Measurements from ENCODE around the gene MAN1A1.
"Not testable (repeated sequence)": the region's sequence is repeated elsewhere in the genome, so short reads cannot be mapped to it uniquely, and the experiment has no call there.

MAN1A1 gene

GRCh38 chr6:119297049-119297448 lies 52.5 kb downstream of the MAN1A1 start:
- no peak for DNase-seq

DNA sequence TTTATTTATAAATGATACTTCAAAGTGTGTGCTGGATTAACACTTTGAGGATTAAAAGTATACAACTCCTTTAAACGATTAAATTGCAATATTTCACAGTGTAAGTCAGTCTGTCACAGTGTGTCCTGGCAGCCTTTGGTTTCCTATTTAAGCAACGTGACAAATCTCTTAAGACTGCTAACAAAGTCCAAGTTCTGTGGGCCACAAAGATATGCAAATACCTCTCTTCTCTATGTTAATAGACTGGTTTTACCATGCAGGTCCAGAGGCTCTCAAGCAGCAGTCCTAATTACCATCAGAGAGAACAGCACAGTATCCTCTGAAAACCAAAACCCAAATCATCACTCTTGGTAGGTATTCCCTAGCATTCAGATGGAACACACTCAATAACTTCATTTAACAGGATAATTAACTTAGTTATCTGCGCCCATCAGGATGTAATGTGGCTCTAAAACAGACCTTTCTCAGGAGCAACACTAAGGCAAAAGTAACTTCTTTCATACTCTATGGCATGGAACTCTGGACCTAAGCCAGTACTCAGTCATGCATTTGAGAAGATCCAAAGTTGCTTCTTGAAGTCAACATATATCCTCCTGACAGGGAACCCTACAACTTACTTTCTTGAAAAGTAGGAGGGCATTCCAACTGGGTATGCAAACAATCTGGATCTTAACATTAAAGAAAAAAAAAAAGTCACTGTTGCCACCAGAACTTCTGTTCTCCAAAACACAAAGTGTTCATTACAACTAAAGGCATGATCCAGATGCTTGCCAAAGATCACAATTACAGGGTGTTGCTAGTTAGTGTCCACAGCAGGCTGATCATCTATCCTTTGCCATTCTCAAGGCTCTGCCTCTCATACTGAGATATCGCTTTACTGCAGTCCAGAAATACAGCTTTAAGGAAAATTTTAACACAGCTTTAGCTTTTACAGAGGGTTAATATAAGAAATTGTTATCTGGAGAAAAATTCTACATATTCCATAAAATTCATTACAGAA lies 53.2 kb downstream of the MAN1A1 start:
- no peak for DNase-seq

- DNase-seq, result no peak
Measured at GRCh38 chr6:119294984-119295383, 54.6 kb downstream of the MAN1A1 start.

- DNase-seq, result not testable (repeated sequence)
Measured at GRCh38 chr6:119291060-119291459, 58.5 kb downstream of the MAN1A1 start.

- DNase-seq, result no peak
Measured at GRCh38 chr6:119290306-119290705, 59.3 kb downstream of the MAN1A1 start.

- DNase-seq, result no peak
Measured at GRCh38 chr6:119289651-119290050, 59.9 kb downstream of the MAN1A1 start.

DNA sequence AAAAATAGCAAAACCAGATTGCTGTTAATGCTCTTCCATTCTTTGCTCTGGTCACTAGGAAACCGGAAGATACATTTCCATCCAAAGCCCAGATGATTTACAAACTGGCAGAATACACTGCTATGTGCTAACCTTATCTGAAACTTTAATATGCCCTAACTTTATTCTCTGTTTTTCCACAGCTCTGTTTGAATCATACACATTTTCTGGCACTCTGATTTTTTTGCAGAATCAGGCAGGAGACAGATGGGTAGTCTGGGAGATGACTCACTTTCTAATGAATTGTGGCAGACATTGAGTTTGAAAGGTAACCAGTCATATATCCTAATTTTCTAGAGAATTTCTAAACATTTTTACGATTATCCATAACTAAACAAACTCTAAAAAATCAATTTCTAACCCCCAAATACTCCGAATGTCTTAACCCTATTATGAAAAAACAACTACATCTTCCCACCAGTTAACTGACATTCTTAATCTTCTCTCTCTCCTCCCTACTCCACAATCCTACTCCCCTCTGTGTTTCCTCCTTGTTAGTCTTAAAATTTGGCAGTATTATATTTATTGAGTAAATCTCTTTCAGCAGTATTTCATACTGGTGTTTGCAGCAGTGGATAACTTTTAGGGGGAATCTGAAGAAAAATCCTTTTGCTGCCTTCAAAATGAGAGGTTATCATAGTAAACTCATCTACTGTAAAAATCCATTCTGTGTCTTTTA lies 63.5 kb downstream of the MAN1A1 start:
- DNase-seq, result no peak

- no peak for DNase-seq
Measured at GRCh38 chr6:119284861-119285521, 64.6 kb downstream of the MAN1A1 start.

DNA sequence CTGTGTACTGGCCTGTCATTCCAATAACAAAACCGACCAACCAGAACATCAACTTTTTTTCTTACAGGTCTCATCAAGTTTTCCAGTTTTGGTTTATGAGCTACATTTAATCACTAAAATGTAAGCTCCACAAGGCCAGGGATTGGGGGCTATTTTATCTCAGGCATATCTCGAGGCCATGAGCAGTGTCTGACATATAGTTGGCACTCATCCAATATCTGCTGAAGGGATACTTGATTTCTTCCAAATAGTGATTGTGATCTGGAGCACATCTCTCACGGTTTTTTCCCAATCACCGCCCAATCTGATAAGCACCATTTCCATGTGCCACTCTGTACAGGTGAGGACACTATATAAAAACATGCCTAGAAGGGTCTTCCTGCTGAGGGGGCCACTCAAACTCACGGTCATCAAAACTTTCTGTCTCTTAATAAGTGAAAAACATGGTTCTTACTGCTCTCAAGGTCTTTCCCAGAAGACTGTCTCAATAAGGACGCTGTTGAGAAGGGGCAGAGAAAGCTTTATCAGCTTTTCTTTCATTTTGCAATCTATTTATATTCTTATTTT lies 65.5 kb downstream of the MAN1A1 start:
- DNase-seq, result no peak

GRCh38 chr6:119283214-119283613 lies 66.3 kb downstream of the MAN1A1 start:
- DNase-seq, result no peak

GRCh38 chr6:119280668-119281067 lies 68.9 kb downstream of the MAN1A1 start:
- no peak for DNase-seq

DNA sequence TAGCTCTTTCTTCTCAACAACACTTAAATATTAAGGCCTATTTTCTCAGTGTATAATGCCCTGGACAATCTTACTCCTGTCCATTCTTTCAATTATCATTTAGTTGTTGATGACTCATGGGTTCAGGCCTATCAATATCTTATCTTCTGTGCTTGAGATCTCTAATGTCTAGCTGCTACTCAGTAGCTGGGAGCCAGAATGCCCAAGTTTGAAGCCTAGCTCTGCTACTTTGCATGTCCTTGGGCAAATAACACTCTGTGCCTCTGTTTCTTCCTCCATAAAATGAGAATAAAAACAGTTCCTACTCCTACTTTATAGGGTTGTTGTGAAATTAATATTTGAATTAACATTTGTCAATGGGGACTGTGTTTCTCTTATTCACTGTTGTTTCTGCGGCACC lies 69.5 kb downstream of the MAN1A1 start:
- DNase-seq, result no peak

GRCh38 chr6:119278625-119279024 lies 70.9 kb downstream of the MAN1A1 start:
- no peak for DNase-seq

- no peak for DNase-seq
Measured at GRCh38 chr6:119277052-119277451, 72.5 kb downstream of the MAN1A1 start.

DNA sequence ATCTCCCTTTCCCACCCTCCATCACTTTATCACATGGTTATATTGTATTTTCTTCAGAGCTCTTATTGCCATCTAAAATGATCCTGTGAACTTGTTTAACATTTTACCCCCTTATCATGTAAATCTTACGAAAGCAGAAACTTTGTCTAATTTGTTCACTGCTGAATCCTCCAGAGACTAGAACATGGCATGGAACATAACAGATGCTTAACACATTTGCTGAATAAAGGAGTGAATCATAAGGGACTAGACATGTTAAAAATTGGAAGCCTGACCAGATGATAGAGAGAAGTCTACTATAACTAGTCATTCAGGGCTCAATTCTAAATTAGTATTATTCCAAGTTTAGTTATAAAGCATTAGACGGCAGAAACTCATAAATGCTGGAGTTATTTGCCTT lies 73.3 kb downstream of the MAN1A1 start:
- no peak for DNase-seq

DNA sequence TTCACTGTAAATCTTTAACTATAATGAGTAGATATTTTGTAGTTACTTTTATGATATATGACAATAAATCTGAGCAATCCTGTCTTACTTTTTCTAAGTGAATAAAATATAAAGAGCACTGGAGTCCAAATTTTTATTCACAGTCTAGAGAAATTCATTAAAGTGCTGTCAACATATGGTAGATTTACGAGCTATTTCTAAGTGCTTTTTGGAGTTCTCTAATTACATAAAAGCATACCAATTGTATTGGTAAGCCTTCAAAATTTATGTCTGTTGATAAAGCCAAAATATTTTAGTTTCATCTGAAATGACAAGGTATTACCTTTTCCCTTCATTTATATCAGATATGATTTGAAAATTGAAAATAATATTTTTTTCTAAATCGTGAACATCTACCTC lies 75.4 kb downstream of the MAN1A1 start:
- DNase-seq, result peak; percentile 46

DNA sequence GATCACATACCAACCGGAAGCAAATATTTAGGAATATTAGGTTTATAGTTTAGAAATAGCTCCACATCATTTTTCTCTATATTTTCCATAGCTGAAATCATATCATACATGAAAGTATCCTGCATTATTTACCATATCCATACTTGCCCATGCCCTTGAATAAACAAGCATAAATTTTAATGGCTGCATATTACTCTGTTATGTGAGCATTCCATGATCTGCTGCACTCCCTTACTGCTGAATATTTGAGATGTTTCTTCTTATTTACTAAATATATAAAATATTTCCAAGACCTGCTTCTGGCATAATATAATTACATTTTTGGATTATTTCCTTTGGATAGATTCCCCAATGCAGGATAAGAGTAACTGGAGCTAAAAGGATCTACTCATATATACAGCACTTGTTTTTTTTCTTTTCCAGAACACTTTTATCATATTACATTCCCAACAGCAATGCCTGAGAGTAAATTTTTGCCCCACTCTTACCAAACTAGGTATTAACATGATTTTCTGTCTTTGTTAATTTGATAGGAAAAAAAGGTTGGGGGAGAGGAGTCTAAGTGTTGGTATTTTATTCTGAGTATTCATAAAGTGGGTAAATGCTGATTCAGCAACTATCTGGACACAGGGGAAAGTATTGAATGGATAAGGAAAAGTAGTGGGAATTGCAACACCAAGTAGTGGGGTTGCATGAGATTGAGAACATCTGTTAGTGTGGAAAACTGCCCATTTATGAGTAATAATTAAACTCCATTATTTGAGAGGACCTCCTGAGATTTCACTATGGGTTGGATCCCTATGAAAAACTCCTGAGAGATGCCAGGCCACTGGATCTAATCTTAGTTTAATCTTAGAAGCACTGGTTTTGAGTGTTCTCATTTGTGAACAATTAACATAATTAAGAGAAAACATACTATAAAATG lies 76.0 kb downstream of the MAN1A1 start:
- peak; percentile 46 for DNase-seq

DNA sequence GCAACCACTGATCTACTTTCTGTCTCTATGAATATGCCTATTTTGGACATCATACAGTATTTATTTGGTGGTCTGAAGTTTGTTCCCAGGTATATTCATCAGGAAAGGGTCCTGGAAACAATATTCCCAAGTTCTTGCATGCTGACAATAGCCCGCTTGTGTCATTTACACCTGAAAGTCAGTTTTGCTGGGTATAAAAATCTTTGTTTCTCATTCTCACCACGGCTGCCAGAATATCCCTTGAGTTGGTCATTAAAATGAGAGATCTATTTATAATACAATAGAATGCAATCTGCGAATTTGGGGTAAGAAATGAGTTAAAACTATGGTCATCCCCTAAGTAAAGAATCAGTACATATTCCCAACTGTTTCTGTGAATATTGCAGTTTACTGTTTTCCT lies 79.0 kb downstream of the MAN1A1 start:
- DNase-seq, result no peak

DNA sequence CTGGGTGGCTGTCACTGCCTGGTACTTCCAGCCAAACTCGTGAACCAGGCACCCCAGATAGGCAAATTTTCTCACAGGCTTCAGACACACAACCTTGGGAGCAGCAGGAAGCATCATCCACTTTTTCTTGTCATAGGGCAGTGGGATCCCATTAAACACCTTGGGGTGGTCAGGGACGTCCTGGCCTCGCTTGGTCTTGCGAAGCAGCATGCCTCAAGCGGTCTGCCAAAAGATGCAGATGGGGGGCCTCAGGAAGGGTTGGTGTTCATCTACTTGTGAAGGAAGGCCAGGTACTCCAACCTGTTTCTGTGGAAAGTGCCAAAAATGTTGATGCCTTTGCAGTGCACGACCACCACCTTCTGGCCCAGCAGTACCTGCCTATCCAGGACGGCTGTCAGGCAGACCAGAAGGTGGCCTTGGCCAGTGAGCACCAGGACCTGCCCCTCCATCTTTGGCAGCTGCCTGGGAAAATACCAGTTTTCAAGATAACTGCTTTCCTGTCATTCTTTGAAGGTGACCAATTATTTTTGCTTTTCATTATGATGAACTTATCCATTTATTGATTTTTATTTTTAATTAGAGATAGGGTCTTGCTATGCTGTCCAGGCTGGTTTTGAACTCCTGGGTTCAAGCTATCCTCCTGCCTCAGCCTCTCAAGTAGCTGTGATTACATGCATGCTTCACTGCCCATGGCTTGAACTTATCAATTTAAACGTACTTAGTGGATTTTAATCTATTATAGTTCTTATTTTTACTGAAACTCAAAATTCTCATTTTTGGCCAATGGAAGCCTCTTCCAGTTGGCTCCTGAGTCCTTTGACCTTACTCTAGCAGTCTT lies 80.1 kb downstream of the MAN1A1 start:
- no peak for DNase-seq

- DNase-seq, result no peak
Measured at GRCh38 chr6:119267126-119267905, 82.2 kb downstream of the MAN1A1 start.

Measured in NCI-H1105 treated with DMSO at 0.1 percent for 48 hours (cell line).